Psoas muscle (tissue), 8 donors: ENCODE data around the gene DUSP16. TPM values are rescaled to one million over a fixed set of nuclear protein-coding genes. Genes with fewer than 3 reads are reported as not detected.

Experiments
- ATAC-seq, 4 donors: fragments of 200-7000 bp; cut with Tn5 transposase; one replicate each; pipeline ENCODE4 v1.9.1; 2020; ENCODE audit warnings: moderate library complexity in 3 of 4, mild to moderate bottlenecking in 2 of 4
- DNase-seq, 2 donors: peaks; one replicate each; pipeline ENCODE4 v3.0.0-alpha.2; 2020
- H3K27ac ChIP-seq: fragments of 200-600 bp; one replicate; pipeline ENCODE4 v1.8.0; 2022
- H3K27me3 ChIP-seq, 3 donors: fragments of 200-600 bp in 1 of 3; one replicate each; pipeline versions ENCODE4 v1.6.1 to v1.8.0; 2013 to 2022; ENCODE audit warnings: low read length in 2 of 3, mild to moderate bottlenecking in 2 of 3, moderate library complexity in 1 of 3; ENCODE audit not compliant: insufficient read depth in 3 of 3
- H3K36me3 ChIP-seq, 2 donors: fragments of 200-600 bp in 1 of 2; one replicate each; pipeline versions ENCODE4 v1.6.1 to v1.8.0; 2013 to 2022; ENCODE audit warnings: low read depth in 1 of 2, mild to moderate bottlenecking in 1 of 2, moderate library complexity in 1 of 2; ENCODE audit not compliant: insufficient read depth in 1 of 2
- H3K4me1 ChIP-seq: fragments of 200-600 bp; one replicate; pipeline ENCODE4 v1.8.0; 2022
- H3K4me3 ChIP-seq: fragments of 200-600 bp; one replicate; pipeline ENCODE4 v1.8.0; 2022; ENCODE audit warnings: mild to moderate bottlenecking
- H3K9me3 ChIP-seq: fragments of 200-600 bp; one replicate; pipeline ENCODE4 v1.8.0; 2022
- WGBS, 3 donors: extraction: QIAGEN DNeasy Blood & Tissue Kit; methylation state at CpG; one replicate each; pipeline versions ENCODE4 v1.1.6 to v1.1.7; 2013; 5-methylcytosine and 5-hydroxymethylcytosine counted together
- intact Hi-C, 2 donors: fragments of 100-400 bp; cut with DNase I; formaldehyde crosslinking; loops; one replicate each; pipeline versions ENCODE4 v1.11.0 to v1.14.2; 2022
- polyA plus RNA-seq, 3 donors: library from polyadenylated mRNA; stranded (reverse); fragments of 200-250 nt; gene quantifications; one replicate each; pipeline ENCODE4 v1.2.3, GENCODE V29; 2013
- total RNA-seq, 4 donors: library from RNA; stranded (reverse); fragmentation: NEBNext Ultra II Directional in 2 of 4; extraction: Animal tissue kit (Norgen Biotek cat#: 25700) in 2 of 4; gene quantifications; one replicate each; pipeline versions ENCODE4 v1.2.1 to v1.2.4, GENCODE V29; 2021 to 2023
- TF ChIP-seq, protein P1 (sequence below): fragments of 200-600 bp; IDR thresholded peaks from one replicate; pipeline ENCODE4 v1.8.0; 2022; ENCODE audit warnings: antibody characterized with exemption
- donor health status: healthy with polysubstance abuse.
- donor health status: DM: no; HTN: no; CAD: no; lungs with moderate emphysema.
- donor health status: Bipolar disorder and iron deficiency.
- donor health status: healthy.
- donor health status: DM: yes; HTN: yes; CAD: no.
- donor health status: DM: no; HTN: no; CAD: no.
- donor health status: DM: no; HTN: no; CAD: no.
- donor health status: DM: yes; HTN: yes; CAD: no.

The DUSP16 gene
- total and polyA plus RNA-seq, 7 donors: 3.3 to 23.8 (median 14.2) TPM

DNA sequence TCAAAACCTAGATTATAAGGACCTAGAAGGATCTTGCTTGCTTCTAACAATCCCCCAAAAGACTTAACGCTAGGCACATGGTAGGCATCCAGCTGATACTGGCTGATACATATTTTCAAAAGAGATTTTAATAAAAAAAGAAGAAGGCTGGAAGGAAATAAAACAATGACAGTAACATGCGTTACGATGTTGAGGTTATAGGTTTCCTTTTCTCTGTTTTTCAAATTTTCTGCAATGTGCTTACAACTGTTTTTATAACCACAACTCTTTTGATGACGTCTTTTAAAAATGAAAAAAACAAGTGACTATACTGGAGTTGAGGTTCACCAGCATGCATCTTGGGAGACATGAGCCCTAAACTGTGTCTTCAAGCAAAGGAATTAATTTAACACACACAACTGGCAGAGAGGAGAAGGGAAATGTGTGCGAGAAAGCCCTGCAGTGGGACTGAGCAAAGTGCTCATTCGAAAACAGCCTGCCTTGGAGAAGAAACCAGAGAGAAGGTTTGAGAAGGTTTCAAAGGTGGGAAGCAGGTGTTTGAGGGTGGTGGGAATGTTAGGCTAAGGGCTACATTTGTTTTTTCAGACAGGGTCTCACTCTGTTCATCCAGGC is 80.4 kb downstream of the DUSP16 start:
- ATAC-seq (no peak), DNase-seq (no peak)
- Histone ChIP-seq H3K9me3 (no peaks in the 10 kb centered on the region), H3K36me3 (peaks cover 0 to 64% of the 10 kb centered on the region in 2 donors), H3K27me3 (no peaks in the 10 kb centered on the region), H3K4me3 (no peak overlapping the region), H3K27ac (no peak overlapping the region), H3K4me1 (no peaks in the 10 kb centered on the region)
- TF ChIP-seq, protein P1, sequence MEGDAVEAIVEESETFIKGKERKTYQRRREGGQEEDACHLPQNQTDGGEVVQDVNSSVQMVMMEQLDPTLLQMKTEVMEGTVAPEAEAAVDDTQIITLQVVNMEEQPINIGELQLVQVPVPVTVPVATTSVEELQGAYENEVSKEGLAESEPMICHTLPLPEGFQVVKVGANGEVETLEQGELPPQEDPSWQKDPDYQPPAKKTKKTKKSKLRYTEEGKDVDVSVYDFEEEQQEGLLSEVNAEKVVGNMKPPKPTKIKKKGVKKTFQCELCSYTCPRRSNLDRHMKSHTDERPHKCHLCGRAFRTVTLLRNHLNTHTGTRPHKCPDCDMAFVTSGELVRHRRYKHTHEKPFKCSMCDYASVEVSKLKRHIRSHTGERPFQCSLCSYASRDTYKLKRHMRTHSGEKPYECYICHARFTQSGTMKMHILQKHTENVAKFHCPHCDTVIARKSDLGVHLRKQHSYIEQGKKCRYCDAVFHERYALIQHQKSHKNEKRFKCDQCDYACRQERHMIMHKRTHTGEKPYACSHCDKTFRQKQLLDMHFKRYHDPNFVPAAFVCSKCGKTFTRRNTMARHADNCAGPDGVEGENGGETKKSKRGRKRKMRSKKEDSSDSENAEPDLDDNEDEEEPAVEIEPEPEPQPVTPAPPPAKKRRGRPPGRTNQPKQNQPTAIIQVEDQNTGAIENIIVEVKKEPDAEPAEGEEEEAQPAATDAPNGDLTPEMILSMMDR: no peak
- WGBS, 3 donors: 89 to 92% (median 90%) methylated on average over 6 of the region's 6 CpGs
- intact Hi-C loops: no loop called here

DNA sequence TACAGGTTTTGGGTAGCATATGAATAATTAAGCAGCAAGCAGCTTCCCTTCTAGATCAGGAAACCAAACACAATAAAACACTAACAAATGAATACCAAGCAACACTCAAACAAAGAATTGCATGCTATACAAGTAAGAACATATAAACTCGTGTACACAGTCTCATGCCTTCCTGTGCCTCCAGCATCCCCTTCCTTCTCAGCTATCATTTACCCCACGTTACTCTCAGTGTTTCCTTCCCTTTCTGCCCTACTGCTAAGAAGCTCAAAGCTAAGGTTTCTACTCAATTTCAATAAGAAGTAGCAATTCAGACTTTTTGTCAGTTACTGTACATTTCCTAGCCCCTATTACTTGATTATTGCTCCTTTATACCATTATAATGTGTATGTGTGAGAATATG is 81.0 kb downstream of the DUSP16 start:
- WGBS, 3 donors: 51 to 69% (median 56%) methylated on average over 2 of the region's 2 CpGs
- Histone ChIP-seq H3K27ac (no peak overlapping the region), H3K4me1 (no peaks in the 10 kb centered on the region), H3K4me3 (no peak overlapping the region), H3K27me3 (no peaks in the 10 kb centered on the region), H3K9me3 (no peaks in the 10 kb centered on the region), H3K36me3 (peaks cover 0 to 67% of the 10 kb centered on the region in 2 donors)
- intact Hi-C loops: no loop called here
- no peak for ATAC-seq
- TF ChIP-seq, protein P1: no peak
- DNase-seq: no peak

DNA sequence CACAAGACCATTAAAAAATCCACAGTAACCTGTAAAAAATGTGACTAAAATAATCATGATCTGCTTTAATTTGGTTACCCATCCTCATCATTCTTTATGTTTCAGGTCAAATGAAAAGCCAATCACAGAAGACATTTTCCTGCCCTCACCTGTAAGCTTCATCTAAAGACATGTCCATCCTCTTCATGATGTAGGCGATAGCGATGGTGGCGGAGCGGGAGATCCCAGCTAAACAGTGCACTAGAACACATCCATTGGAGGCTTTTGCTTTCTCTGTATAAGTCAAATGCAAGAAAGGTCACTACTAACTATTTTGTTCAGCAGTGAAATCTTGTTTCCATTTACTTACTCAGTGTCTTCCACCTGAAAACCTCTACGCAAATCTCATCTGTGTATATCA is 82.6 kb downstream of the DUSP16 start:
- H3K27me3 ChIP-seq: no peaks in the 10 kb centered on the region
- H3K4me1 ChIP-seq: no peaks in the 10 kb centered on the region
- TF ChIP-seq, protein P1: no peak
- DNase-seq (no peak), ATAC-seq (no peak)
- 98 to 99% (median 99%) methylated on average over 5 of the region's 5 CpGs for WGBS, 3 donors
- peaks cover 0 to 65% of the 10 kb centered on the region in 2 donors for H3K36me3 ChIP-seq
- no peak overlapping the region for H3K4me3 ChIP-seq
- no peak overlapping the region for H3K27ac ChIP-seq
- intact Hi-C loops: no loop called here
- no peaks in the 10 kb centered on the region for H3K9me3 ChIP-seq

DNA sequence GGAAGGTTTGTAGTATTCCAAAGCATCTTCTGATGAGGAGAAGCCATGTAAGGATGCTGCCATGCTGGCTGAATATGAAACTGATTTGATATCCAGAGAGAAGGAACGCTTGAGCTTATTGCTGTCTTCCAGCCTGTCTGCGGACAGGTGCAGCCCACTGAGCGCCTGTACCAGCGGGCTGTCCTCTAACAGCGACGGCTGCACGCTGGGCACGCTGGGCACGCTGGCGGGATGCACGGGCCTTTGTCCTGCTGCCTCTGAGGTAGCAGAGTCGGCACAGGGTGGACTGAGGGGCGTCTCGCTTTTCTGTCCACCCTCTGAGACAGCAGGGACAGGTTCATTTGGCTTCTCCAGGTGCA is 85.2 kb downstream of the DUSP16 start:
- ATAC-seq (peak in 1 of 4 donors; percentile 13), DNase-seq (no peak)
- no peaks in the 10 kb centered on the region for H3K4me1 ChIP-seq
- WGBS, 3 donors: 87 to 95% (median 92%) methylated on average over 14 of the region's 14 CpGs
- no peaks in the 10 kb centered on the region for H3K27me3 ChIP-seq
- no peak overlapping the region for H3K27ac ChIP-seq
- no peaks in the 10 kb centered on the region for H3K9me3 ChIP-seq
- intact Hi-C loops: no loop called here
- TF ChIP-seq, protein P1: no peak
- no peak overlapping the region for H3K4me3 ChIP-seq
- peaks cover 0 to 60% of the 10 kb centered on the region in 2 donors for H3K36me3 ChIP-seq
